Neural crest cell (in vitro differentiated cells): ENCODE measurements around the gene TCERG1L. TPM values are rescaled to one million over a fixed set of nuclear protein-coding genes. Genes with fewer than 3 reads are reported as not detected.

Experiments
- DNase-seq: peaks from one replicate; pipeline ENCODE4 v3.0.0; 2021; ENCODE audit warnings: low read depth, mixed read lengths, low spot score
- H3K27ac Mint-ChIP-seq: one replicate; pipeline ENCODE4 v1.8.0; 2021; ENCODE audit warnings: mild to moderate bottlenecking, mixed read lengths; ENCODE audit not compliant: unreplicated experiment
- H3K27me3 Mint-ChIP-seq: 2 replicates; pipeline ENCODE4 v1.8.0; 2021; ENCODE audit warnings: low read depth, mild to moderate bottlenecking, mixed read lengths
- H3K36me3 Mint-ChIP-seq: 2 replicates; pipeline ENCODE4 v1.8.0; 2021; ENCODE audit warnings: low read depth, mild to moderate bottlenecking, mixed read lengths
- H3K4me1 Mint-ChIP-seq: 2 replicates; pipeline ENCODE4 v1.8.0; 2021; ENCODE audit warnings: mixed read lengths
- H3K4me3 Mint-ChIP-seq: one replicate; pipeline ENCODE4 v1.8.0; 2021; ENCODE audit warnings: mild to moderate bottlenecking, mixed read lengths
- H3K9me3 Mint-ChIP-seq: 2 replicates; pipeline ENCODE4 v1.8.0; 2021; ENCODE audit warnings: mixed read lengths
- CTCF ChIP-seq: fragments of 200-600 bp; sonication (generic); conservative IDR thresholded peaks from 2 replicates; pipeline ENCODE4 v1.5.0; 2021; ENCODE audit warnings: antibody characterized with exemption, mild to moderate bottlenecking
- total RNA-seq: library from RNA; stranded (reverse); gene quantifications from 2 replicates; pipeline ENCODE4 v1.2.1, GENCODE V29; 2021

The TCERG1L gene
- total RNA-seq, 1 donor from 2014 or later = 0.96 TPM

DNA sequence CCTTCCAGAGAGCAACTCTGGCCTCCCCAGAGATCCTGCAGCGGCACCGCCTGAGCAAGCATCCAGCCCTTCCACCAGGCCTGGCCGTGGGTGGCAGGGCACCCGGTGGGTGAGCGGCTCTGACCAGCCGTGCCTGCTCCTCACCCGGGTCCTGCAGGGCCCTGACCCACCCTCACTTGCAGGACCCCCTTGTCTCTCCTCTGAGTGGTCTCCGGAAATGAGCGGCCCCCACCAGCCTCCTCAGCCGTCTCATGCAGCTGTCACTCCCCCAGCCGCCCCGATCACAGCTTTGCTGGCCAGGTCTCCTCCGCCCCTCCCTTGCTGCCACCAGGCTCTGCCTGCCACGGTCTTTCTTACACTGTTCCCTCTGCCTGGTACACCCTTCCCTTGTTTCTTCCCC, 218.2 kb downstream of the TCERG1L start:
- Mint-ChIP-seq H3K4me1 (peaks cover 19% of the 10 kb centered on the region), H3K27ac (no peak overlapping the region), H3K4me3 (no peak overlapping the region), H3K27me3 (no peaks in the 10 kb centered on the region), H3K9me3 (no peaks in the 10 kb centered on the region), H3K36me3 (no peaks in the 10 kb centered on the region)
- DNase-seq = no peak
- no peak for TF ChIP-seq CTCF

DNA sequence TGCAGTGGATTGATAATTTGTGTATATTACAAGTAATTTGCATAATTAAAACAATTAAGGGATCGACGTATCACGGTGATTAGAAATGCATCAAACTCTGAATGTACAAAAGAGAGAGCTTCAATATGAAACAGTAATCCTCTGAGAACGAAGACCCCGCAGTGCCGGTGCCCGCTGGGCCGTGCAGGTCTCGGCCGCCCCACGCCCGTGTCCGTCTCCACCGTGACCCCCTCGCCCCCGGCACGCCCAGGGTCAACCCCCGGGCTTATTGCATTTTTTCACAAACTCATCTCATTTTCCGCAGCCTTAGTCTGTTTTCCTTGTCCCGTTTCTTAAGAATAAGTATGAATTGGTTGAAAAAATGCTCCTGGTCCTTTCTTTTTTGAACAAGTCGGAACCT, 218.6 kb downstream of the TCERG1L start:
- Mint-ChIP-seq H3K27ac (no peak overlapping the region), H3K36me3 (no peaks in the 10 kb centered on the region), H3K9me3 (no peaks in the 10 kb centered on the region), H3K4me3 (no peak overlapping the region), H3K4me1 (peaks cover 19% of the 10 kb centered on the region), H3K27me3 (no peaks in the 10 kb centered on the region)
- DNase-seq = no peak
- no peak for TF ChIP-seq CTCF

DNA sequence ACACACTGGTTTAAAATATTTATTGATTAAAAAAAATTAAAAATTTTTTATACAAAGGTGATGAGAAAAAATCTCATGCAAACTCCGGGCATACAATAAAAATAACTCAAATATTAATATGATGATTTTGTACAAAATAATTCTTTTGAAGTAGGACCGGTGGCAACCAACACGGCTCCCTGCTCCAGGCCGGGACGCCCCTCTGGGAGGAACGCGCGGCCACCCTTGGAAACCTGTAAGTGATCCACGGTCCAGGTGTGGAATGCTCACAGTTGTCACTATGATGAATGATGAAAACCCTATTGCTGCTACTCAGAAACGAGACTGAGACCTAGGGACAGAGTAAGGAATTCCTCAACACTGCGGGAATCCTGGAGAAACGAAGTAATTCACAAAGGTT, 219.1 kb downstream of the TCERG1L start:
- H3K27me3 Mint-ChIP-seq = no peaks in the 10 kb centered on the region
- TF ChIP-seq CTCF = no peak
- no peak overlapping the region for H3K27ac Mint-ChIP-seq
- no peaks in the 10 kb centered on the region for H3K9me3 Mint-ChIP-seq
- no peaks in the 10 kb centered on the region for H3K36me3 Mint-ChIP-seq
- peaks cover 19% of the 10 kb centered on the region for H3K4me1 Mint-ChIP-seq
- no peak overlapping the region for H3K4me3 Mint-ChIP-seq
- no peak for DNase-seq

DNA sequence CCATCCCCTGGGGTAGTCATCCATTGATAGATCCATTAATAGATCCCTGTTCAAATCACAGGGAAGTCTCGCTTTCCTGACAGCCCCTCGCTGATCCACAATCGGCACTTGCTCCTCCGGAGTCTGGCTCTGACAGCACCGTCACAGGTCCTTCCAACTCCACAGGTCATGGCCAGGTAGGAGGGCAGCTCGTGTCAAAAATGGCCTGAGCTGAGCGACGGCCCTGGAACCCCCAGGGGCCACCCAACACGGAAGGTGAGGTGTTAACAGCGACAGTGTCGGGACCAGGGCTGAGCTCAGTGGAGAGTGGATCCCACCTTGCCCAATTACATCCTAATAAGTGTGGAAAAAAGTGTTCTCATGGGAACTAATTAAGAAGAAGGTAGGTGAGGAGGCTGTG, 219.8 kb downstream of the TCERG1L start:
- H3K9me3 Mint-ChIP-seq = no peaks in the 10 kb centered on the region
- no peaks in the 10 kb centered on the region for H3K27me3 Mint-ChIP-seq
- no peak overlapping the region for H3K4me3 Mint-ChIP-seq
- DNase-seq = no peak
- no peak overlapping the region for H3K27ac Mint-ChIP-seq
- TF ChIP-seq CTCF = no peak
- H3K4me1 Mint-ChIP-seq = peaks cover 19% of the 10 kb centered on the region
- H3K36me3 Mint-ChIP-seq = no peaks in the 10 kb centered on the region

DNA sequence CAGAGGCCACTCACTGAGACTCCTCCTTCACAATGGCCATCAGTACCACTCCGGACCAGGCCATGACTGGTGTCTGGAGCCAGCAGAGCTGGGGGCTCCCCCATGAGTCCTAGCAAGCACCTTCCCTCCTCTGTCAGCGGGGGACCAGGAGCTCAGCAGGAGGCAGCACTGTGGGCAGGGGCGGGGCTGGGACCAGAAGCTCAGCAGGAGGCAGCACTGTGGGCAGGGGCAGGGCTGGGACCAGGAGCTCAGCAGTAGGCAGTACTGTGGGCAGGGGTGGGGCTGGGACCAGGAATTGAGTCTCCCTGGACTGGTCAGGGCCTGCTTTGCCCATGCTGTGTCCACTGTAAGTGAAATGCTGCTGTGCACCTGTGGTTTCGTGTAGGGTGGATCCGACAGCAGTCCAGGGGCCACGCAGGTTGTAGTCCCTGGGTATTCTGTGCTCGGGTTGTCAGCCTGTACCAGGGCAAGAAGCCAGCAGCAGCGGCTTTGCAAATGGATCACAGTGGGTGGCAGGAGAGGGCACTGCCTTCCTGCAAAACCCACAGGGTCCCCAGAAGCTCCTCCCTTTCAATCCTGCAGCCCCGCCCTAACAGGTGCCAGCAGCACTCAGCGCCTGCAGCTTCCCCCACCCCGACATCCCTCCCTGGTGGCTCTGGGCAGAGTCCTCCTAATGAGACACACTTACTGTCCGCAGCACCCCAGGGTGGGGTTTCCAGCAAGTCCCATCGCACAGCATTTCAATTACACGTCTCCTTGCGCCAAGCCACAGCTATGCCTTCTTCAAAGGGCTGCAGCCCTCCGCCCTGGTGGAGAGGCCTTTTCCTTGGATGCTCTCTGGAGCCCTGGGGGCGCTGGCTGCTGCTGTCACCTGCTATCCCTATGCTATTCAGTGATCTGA, 220.5 kb downstream of the TCERG1L start:
- no peaks in the 10 kb centered on the region for H3K27me3 Mint-ChIP-seq
- H3K9me3 Mint-ChIP-seq = no peaks in the 10 kb centered on the region
- H3K4me3 Mint-ChIP-seq = no peak overlapping the region
- no peaks in the 10 kb centered on the region for H3K36me3 Mint-ChIP-seq
- no peak for DNase-seq
- peaks cover 19% of the 10 kb centered on the region for H3K4me1 Mint-ChIP-seq
- no peak overlapping the region for H3K27ac Mint-ChIP-seq
- TF ChIP-seq CTCF = no peak
